22Rv1 (cell line): ENCODE data around the gene KCNT1.

Experiments used
- CTCF ChIP-seq: fragments of 450-650 bp; IDR thresholded peaks from 2 replicates; pipeline ENCODE4 v1.5.1; 2017; ENCODE audit warnings: mild to moderate bottlenecking
- ZFX ChIP-seq: fragments of 450-650 bp; IDR thresholded peaks from 2 replicates; pipeline ENCODE4 v1.6.1; 2017; ENCODE audit warnings: antibody characterized with exemption, borderline replicate concordance

- no peak for TF ChIP-seq CTCF
- TF ChIP-seq ZFX, result no peak
Measured at GRCh38 chr9:135752281-135753204, 50.6 kb downstream of the KCNT1 start.
